ENCODE data around the gene SP110.

DNA sequence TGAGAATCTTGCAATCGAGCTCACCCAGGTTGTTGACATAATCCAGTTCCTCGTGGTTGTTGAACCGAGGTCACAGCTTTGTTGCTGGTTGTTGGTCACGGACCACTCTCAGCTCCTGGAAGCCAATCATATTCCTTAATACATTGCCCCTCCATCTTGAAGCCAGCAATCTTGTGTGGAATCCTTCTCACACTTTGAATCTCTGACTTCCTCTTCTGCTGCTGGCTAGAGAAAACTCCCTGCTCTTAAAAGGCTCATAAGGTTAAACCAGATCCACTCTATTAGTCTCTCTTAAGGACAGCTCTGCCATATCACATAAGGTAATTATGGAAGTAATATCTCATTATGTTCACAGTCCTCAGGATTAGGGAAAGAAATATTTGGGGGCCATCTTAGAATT is 46.9 kb upstream of the SP110 start:
- TF ChIP-seq CTCF (IDR thresholded peaks at IDR 0.05) (no peak), POLR2A (IDR thresholded peaks at IDR 0.05) (no peak)
